ENCODE data around the gene PPP3CA. TPM values are rescaled to one million over a fixed set of nuclear protein-coding genes. Genes with fewer than 3 reads are reported as not detected.

PPP3CA gene
- total and polyA plus RNA-seq, 11 donors = 5.9 to 32.5 (median 19.3) TPM

- 23 to 26% (median 25%) methylated on average over 4 of the region's 4 CpGs for WGBS, 4 donors
- TF ChIP-seq POLR2A (IDR thresholded peaks at IDR 0.05) (no peak), CTCF (IDR thresholded peaks at IDR 0.05) (no peak)
- ATAC-seq = peak; percentile 99
- intact Hi-C loops (cut with DNase I) = loop anchor here in 8 of 10 donors (1.0 to 5.0 kb wide), 3 partner anchors 155 to 156 kb away; partner anchors contain the start of gene PPP3CA (in 8 of the 8)
- Histone ChIP-seq H3K36me3 (peaks cover 0 to 14% (median 0%) of the 10 kb centered on the region in 9 donors), H3K9me3 (no peaks in the 10 kb centered on the region), H3K27me3 (no peaks in the 10 kb centered on the region), H3K4me3 (peak overlapping the region in 2 of 12 donors; percentile 3 to 4), H3K27ac (peak overlapping the region; percentile 16 to 79 (median 67)), H3K4me1 (peaks cover 5 to 34% (median 21%) of the 10 kb centered on the region in 12 donors)
- peak; percentile 69 to 91 (median 85) for DNase-seq
Measured at GRCh38 chr4:101191302-101192098, 155.8 kb downstream of the PPP3CA start.

GRCh38 chr4:101190751-101191150, 156.6 kb downstream of the PPP3CA start:
- Histone ChIP-seq H3K36me3 (peaks cover 0 to 13% (median 0%) of the 10 kb centered on the region in 9 donors), H3K4me3 (no peak overlapping the region), H3K9me3 (no peaks in the 10 kb centered on the region), H3K4me1 (peaks cover 5 to 34% (median 21%) of the 10 kb centered on the region in 12 donors), H3K27ac (peak overlapping the region in 11 of 12 donors; percentile 16 to 79 (median 67)), H3K27me3 (no peaks in the 10 kb centered on the region)
- DNase-seq = no peak
- intact Hi-C loops (cut with DNase I) = loop anchor here in 8 of 10 donors (1.0 to 5.0 kb wide), 3 partner anchors 156 to 157 kb away; partner anchors contain the start of gene PPP3CA (in 8 of the 8)
- ATAC-seq = no peak
- TF ChIP-seq CTCF (IDR thresholded peaks at IDR 0.05) (no peak), POLR2A (IDR thresholded peaks at IDR 0.05) (no peak)
- 84 to 92% (median 86%) methylated on average over 3 of the region's 3 CpGs for WGBS, 4 donors

- Histone ChIP-seq H3K36me3 (no peaks in the 10 kb centered on the region), H3K4me3 (no peak overlapping the region), H3K27ac (no peak overlapping the region), H3K27me3 (no peaks in the 10 kb centered on the region), H3K4me1 (peaks cover 5 to 34% (median 21%) of the 10 kb centered on the region in 12 donors), H3K9me3 (no peaks in the 10 kb centered on the region)
- intact Hi-C loops (cut with DNase I) = no loop called here
- DNase-seq (no peak), ATAC-seq (no peak)
- TF ChIP-seq CTCF (IDR thresholded peaks at IDR 0.05) = no peak
- no peak for TF ChIP-seq POLR2A (IDR thresholded peaks at IDR 0.05)
- 92 to 94% (median 93%) methylated on average over 4 of the region's 4 CpGs for WGBS, 4 donors
Measured at GRCh38 chr4:101188906-101189305, 158.4 kb downstream of the PPP3CA start.

- peaks cover 5 to 34% (median 21%) of the 10 kb centered on the region in 12 donors for H3K4me1 ChIP-seq
- TF ChIP-seq POLR2A (IDR thresholded peaks at IDR 0.05) = no peak
- TF ChIP-seq CTCF (IDR thresholded peaks at IDR 0.05) = peak in 9 of 12 donors; percentile 6 to 51 (median 27)
- no peaks in the 10 kb centered on the region for H3K36me3 ChIP-seq
- no peak overlapping the region for H3K4me3 ChIP-seq
- DNase-seq (no peak), ATAC-seq (no peak)
- no peaks in the 10 kb centered on the region for H3K9me3 ChIP-seq
- WGBS, 4 donors = 44 to 56% (median 50%) methylated on average over 5 of the region's 5 CpGs
- intact Hi-C loops (cut with DNase I) = no loop called here
- H3K27me3 ChIP-seq = no peaks in the 10 kb centered on the region
- H3K27ac ChIP-seq = no peak overlapping the region
Measured at GRCh38 chr4:101187841-101188240, 159.5 kb downstream of the PPP3CA start.
